HepG2 (cell line): ENCODE results near the gene CLASRP. TPM values are rescaled to one million over a fixed set of nuclear protein-coding genes. Genes with fewer than 3 reads are reported as not detected.

Source experiments
- CBX1 ChIP-seq: IDR thresholded peaks from one replicate; pipeline ENCODE4 v1.6.1; 2016; ENCODE audit warnings: antibody characterized with exemption, low read depth
- DNMT1 ChIP-seq: sonication (generic); formaldehyde crosslinking; IDR thresholded peaks from 2 replicates; pipeline ENCODE4 v1.5.1; 2020; ENCODE audit warnings: mild to moderate bottlenecking, missing genetic modification reagents
- FUBP1 ChIP-seq: sonication (generic); formaldehyde crosslinking; IDR thresholded peaks from 2 replicates; pipeline ENCODE4 v1.5.1; 2020; ENCODE audit warnings: missing genetic modification reagents, mild to moderate bottlenecking, borderline replicate concordance
- KDM2A ChIP-seq: sonication (generic); formaldehyde crosslinking; IDR thresholded peaks from 2 replicates; pipeline ENCODE4 v1.4.0; 2020; ENCODE audit warnings: low read depth, missing genetic modification reagents, borderline replicate concordance
- KMT2B ChIP-seq: IDR thresholded peaks from 2 replicates; pipeline ENCODE4 v1.6.1; 2016; ENCODE audit warnings: missing genetic modification reagents, missing compliant biosample characterization
- NAIF1 ChIP-seq: sonication (generic); formaldehyde crosslinking; IDR thresholded peaks from 2 replicates; pipeline ENCODE4 v1.5.0; 2020; ENCODE audit warnings: mild to moderate bottlenecking, missing genetic modification reagents, borderline replicate concordance
- SIN3A ChIP-seq: IDR thresholded peaks from 2 replicates; pipeline ENCODE4 v1.6.1; 2011; ENCODE audit warnings: low read depth, mild to moderate bottlenecking, control low read depth, low read length, borderline replicate concordance
- UBTF ChIP-seq: sonication (generic); formaldehyde crosslinking; IDR thresholded peaks from 2 replicates; pipeline ENCODE4 v1.4.0; 2020; ENCODE audit warnings: mild to moderate bottlenecking, missing genetic modification reagents
- ZNF709 ChIP-seq: sonication (generic); formaldehyde crosslinking; IDR thresholded peaks from 2 replicates; pipeline ENCODE4 v1.5.0; 2020; ENCODE audit warnings: mild to moderate bottlenecking, missing genetic modification reagents
- ZNF75D ChIP-seq: sonication (generic); formaldehyde crosslinking; IDR thresholded peaks from 2 replicates; pipeline ENCODE4 v1.8.1; 2023; ENCODE audit warnings: missing genetic modification reagents, mild to moderate bottlenecking, borderline replicate concordance
- ZSCAN20 ChIP-seq: sonication (generic); formaldehyde crosslinking; IDR thresholded peaks from 2 replicates; pipeline ENCODE4 v1.4.0; 2020; ENCODE audit warnings: missing genetic modification reagents, mild to moderate bottlenecking, borderline replicate concordance
- polyA plus RNA-seq, 8 experiments: library from polyadenylated mRNA; depleted of rRNA in 3 of 8; stranded (reverse) in 7 of 8; unstranded in 1 of 8; fragments of >200 nt; fragmentation: Illumina TruSeq in 4 of 8; extraction: Trizol in 4 of 8; gene quantifications; 2 replicates each; pipeline versions ENCODE4 v1.2.1 to v1.2.3, GENCODE V29; 2011 to 2016; ENCODE audit warnings: low read depth in 4 of 8, missing spikeins in 1 of 8, mixed read lengths in 1 of 8; ENCODE audit not compliant: insufficient read depth in 1 of 8
- total RNA-seq, 5 experiments: library from RNA; depleted of rRNA; stranded (reverse); fragments of >200 nt; fragmentation: Illumina TruSeq; extraction: Trizol; gene quantifications; 2 replicates each; pipeline ENCODE4 v1.2.3, GENCODE V29; 2016; ENCODE audit warnings: low read depth in 1 of 5

CLASRP gene
- total and polyA plus RNA-seq, 2 of the 13 experiments (the other 11 are each of a cell fraction or from before 2014, with no cell fraction given): 32.0 to 51.4 TPM

- peak; percentile 76 for TF ChIP-seq UBTF (CRISPR knock-in tag)
- peak; percentile 63; the same call in 1 of the 2 replicates for TF ChIP-seq ZSCAN20 (CRISPR knock-in tag)
- TF ChIP-seq ZNF75D: no peak
- TF ChIP-seq ZNF709 (CRISPR knock-in tag): 0 out of 2 replicates have a peak, but pooled peaks have one; percentile 74
- TF ChIP-seq KDM2A: peak; percentile 85; the same call in 1 of the 2 replicates
- peak; percentile 58 for TF ChIP-seq CBX1
- TF ChIP-seq SIN3A: peak; percentile 43; the same call in 1 of the 2 replicates
- no peak for TF ChIP-seq NAIF1 (CRISPR knock-in tag)
- 0 out of 2 replicates have a peak, but pooled peaks have one; percentile 53 for TF ChIP-seq DNMT1 (CRISPR knock-in tag)
- peak; percentile 56; the same call in 1 of the 2 replicates for TF ChIP-seq KMT2B (CRISPR knock-in tag)
- no peak for TF ChIP-seq FUBP1
Measured at GRCh38 chr19:45038931-45039893, at the start of gene CLASRP (continued).
